ENCODE results near the gene SLC35D3.
"Not testable (repeated sequence)": the region's sequence is repeated elsewhere in the genome, so short reads cannot be mapped to it uniquely, and the experiment has no call there.

- TF ChIP-seq POLR2A, CTCF (IDR thresholded peaks at IDR 0.05): not testable (repeated sequence)
Observed at GRCh38 chr6:136973781-136974180, 51.7 kb downstream of the SLC35D3 start.
